ENCODE measurements around the gene MGMT.

Gene MGMT

DNA sequence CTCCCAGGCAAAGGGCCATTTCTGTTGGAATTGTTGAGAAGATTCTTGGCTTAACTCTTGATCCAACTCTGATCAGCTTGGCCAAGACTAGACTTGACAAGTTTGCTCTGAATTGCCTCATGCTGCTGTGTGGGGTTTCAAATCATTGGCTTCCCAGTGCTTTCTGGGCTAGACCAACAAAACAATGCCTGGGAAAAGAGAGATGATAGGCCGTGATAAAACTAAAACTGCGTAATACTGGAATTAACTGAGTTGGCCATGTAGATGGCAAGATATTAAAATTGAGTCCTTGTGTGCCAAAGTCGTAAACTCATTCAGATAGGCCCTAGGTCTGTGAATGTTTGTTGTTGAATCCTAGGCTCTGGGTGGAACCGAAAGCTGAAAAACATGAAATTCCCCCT is 222.6 kb downstream of the MGMT start:
- no peak overlapping the region for H2AFZ ChIP-seq (ENCODE audit: low read length)

DNA sequence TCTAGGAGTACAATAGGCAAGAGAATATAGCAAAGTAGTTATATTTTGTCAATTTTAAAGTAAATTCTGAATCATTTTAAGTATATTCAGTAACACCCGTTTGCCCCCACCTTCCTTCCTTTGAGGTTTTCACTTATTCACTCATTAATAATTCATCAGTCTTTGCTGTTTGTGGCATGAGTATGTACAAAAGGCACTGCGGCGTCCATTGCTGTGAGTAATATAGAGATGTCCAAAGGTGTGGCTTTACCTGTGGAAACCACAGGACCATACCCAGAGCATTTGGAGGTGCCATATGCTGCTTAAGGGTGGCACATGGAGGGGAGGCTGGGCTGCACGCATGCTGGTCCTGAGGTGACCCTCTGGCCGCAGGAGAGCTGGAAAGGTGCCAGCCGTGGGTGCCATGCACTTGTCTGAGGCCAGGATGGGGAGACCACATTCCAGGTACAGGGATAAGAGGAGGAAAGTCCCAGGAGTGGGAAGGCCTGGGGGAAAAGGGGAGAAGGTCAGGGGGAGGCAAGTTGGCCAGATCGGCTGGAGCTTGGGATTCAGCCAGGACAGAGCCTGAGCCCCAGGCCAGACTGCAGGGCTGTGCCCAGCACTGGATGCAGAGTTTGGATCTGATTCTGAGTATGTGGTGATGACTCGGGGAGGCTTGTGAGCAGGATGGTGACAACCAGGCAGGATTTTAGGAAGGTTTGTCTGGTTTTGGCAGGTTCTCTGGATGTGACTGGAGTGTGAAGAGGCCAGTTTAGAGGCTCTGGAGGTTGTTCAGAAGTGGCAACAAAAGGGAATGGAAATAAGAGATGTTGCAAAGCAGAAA is 223.4 kb downstream of the MGMT start:
- H3K36me3 ChIP-seq (replicated peaks; ENCODE audit: insufficient read depth, low read length): no peaks in the 10 kb centered on the region
- no peaks in the 10 kb centered on the region for H3K9me3 ChIP-seq (replicated peaks; ENCODE audit: insufficient read depth, low read length)
- no peak overlapping the region for H3K27ac ChIP-seq (ENCODE audit: low read length)
- no peaks in the 10 kb centered on the region for H4K20me1 ChIP-seq (ENCODE audit: insufficient read depth, low read length)
- H3K4me2 ChIP-seq (ENCODE audit: low read depth, low read length): no peak overlapping the region
- H3K9me2 ChIP-seq (replicated peaks; ENCODE audit: insufficient read depth, low read length): no peaks in the 10 kb centered on the region
- TF ChIP-seq, protein P1, sequence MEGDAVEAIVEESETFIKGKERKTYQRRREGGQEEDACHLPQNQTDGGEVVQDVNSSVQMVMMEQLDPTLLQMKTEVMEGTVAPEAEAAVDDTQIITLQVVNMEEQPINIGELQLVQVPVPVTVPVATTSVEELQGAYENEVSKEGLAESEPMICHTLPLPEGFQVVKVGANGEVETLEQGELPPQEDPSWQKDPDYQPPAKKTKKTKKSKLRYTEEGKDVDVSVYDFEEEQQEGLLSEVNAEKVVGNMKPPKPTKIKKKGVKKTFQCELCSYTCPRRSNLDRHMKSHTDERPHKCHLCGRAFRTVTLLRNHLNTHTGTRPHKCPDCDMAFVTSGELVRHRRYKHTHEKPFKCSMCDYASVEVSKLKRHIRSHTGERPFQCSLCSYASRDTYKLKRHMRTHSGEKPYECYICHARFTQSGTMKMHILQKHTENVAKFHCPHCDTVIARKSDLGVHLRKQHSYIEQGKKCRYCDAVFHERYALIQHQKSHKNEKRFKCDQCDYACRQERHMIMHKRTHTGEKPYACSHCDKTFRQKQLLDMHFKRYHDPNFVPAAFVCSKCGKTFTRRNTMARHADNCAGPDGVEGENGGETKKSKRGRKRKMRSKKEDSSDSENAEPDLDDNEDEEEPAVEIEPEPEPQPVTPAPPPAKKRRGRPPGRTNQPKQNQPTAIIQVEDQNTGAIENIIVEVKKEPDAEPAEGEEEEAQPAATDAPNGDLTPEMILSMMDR (IDR thresholded peaks at IDR 0.05; ENCODE audit: low read length): no peak
- TF ChIP-seq EZH2 (optimal IDR thresholded peaks at IDR 0.05; ENCODE audit: low read depth, low read length): no peak
- TF ChIP-seq EZH2phosphoT487 (IDR thresholded peaks at IDR 0.05; ENCODE audit: low read length): no peak
- no peaks in the 10 kb centered on the region for H3K79me2 ChIP-seq (ENCODE audit: low read length)
- DNase-seq: no peak
- H3F3A ChIP-seq (ENCODE audit: insufficient read depth, low read length): no peaks in the 10 kb centered on the region
- H3K27me3 ChIP-seq (replicated peaks; ENCODE audit: insufficient read depth, low read length): no peaks in the 10 kb centered on the region
- H3K4me1 ChIP-seq (ENCODE audit: low read length): no peaks in the 10 kb centered on the region
- no peak overlapping the region for H3K4me3 ChIP-seq (ENCODE audit: low read length)
- H3K9ac ChIP-seq (ENCODE audit: low read length): no peak overlapping the region
- no peak overlapping the region for H2AFZ ChIP-seq (ENCODE audit: low read length)

More for the DNA sequence above, 222.6 kb downstream of the MGMT start:
- TF ChIP-seq EZH2phosphoT487 (IDR thresholded peaks at IDR 0.05; ENCODE audit: low read length) (no peak), EZH2 (optimal IDR thresholded peaks at IDR 0.05; ENCODE audit: low read depth, low read length) (no peak)
- TF ChIP-seq, protein P1 (IDR thresholded peaks at IDR 0.05; ENCODE audit: low read length): no peak
- Histone ChIP-seq H3F3A (ENCODE audit: insufficient read depth, low read length) (no peaks in the 10 kb centered on the region), H3K27me3 (replicated peaks; ENCODE audit: insufficient read depth, low read length) (no peaks in the 10 kb centered on the region), H4K20me1 (ENCODE audit: insufficient read depth, low read length) (no peaks in the 10 kb centered on the region), H3K9ac (ENCODE audit: low read length) (no peak overlapping the region), H3K4me2 (ENCODE audit: low read depth, low read length) (no peak overlapping the region), H3K36me3 (replicated peaks; ENCODE audit: insufficient read depth, low read length) (no peaks in the 10 kb centered on the region), H3K4me3 (ENCODE audit: low read length) (no peak overlapping the region), H3K4me1 (ENCODE audit: low read length) (no peaks in the 10 kb centered on the region), H3K79me2 (ENCODE audit: low read length) (no peaks in the 10 kb centered on the region), H3K27ac (ENCODE audit: low read length) (no peak overlapping the region), H3K9me2 (replicated peaks; ENCODE audit: insufficient read depth, low read length) (no peaks in the 10 kb centered on the region), H3K9me3 (replicated peaks; ENCODE audit: insufficient read depth, low read length) (no peaks in the 10 kb centered on the region)
- DNase-seq: no peak

DNA sequence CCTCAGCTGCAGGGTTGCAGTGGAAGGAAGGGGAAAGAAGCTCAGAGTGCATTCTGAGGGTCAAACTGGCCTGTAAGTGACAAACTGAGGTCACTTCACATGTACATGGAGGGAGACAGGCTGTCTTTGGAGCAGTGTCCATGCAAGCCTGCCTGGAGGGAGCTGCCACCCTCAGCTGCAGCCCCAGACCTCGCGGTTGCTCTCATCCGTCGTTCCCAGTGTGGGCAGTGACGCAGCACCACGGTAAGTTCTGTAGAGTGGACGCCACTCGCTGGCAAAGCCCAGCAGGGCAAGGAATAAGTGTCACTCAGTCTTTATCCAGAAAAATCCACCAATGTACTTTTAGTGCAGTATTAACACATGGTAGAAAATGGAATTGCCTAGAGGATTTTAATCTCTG is 225.7 kb downstream of the MGMT start:
- TF ChIP-seq EZH2 (optimal IDR thresholded peaks at IDR 0.05; ENCODE audit: low read depth, low read length) (no peak), EZH2phosphoT487 (IDR thresholded peaks at IDR 0.05; ENCODE audit: low read length) (no peak)
- TF ChIP-seq, protein P1 (IDR thresholded peaks at IDR 0.05; ENCODE audit: low read length): no peak
- no peaks in the 10 kb centered on the region for H3K9me3 ChIP-seq (replicated peaks; ENCODE audit: insufficient read depth, low read length)
- H3K9me2 ChIP-seq (replicated peaks; ENCODE audit: insufficient read depth, low read length): no peaks in the 10 kb centered on the region
- H4K20me1 ChIP-seq (ENCODE audit: insufficient read depth, low read length): no peaks in the 10 kb centered on the region
- H2AFZ ChIP-seq (ENCODE audit: low read length): no peak overlapping the region
- no peaks in the 10 kb centered on the region for H3K79me2 ChIP-seq (ENCODE audit: low read length)
- no peaks in the 10 kb centered on the region for H3K27me3 ChIP-seq (replicated peaks; ENCODE audit: insufficient read depth, low read length)
- DNase-seq: no peak
- H3K4me3 ChIP-seq (ENCODE audit: low read length): no peak overlapping the region
- no peak overlapping the region for H3K4me2 ChIP-seq (ENCODE audit: low read depth, low read length)
- no peaks in the 10 kb centered on the region for H3F3A ChIP-seq (ENCODE audit: insufficient read depth, low read length)
- H3K27ac ChIP-seq (ENCODE audit: low read length): no peak overlapping the region
- H3K36me3 ChIP-seq (replicated peaks; ENCODE audit: insufficient read depth, low read length): no peaks in the 10 kb centered on the region
- H3K4me1 ChIP-seq (ENCODE audit: low read length): no peaks in the 10 kb centered on the region
- H3K9ac ChIP-seq (ENCODE audit: low read length): no peak overlapping the region
